ENCODE results near the gene SHMT2. TPM values are rescaled to one million over a fixed set of nuclear protein-coding genes. Genes with fewer than 3 reads are reported as not detected.

The SHMT2 gene
- total and polyA plus RNA-seq, 12 donors, result 14.3 to 49.8 (median 27.1) TPM

DNA sequence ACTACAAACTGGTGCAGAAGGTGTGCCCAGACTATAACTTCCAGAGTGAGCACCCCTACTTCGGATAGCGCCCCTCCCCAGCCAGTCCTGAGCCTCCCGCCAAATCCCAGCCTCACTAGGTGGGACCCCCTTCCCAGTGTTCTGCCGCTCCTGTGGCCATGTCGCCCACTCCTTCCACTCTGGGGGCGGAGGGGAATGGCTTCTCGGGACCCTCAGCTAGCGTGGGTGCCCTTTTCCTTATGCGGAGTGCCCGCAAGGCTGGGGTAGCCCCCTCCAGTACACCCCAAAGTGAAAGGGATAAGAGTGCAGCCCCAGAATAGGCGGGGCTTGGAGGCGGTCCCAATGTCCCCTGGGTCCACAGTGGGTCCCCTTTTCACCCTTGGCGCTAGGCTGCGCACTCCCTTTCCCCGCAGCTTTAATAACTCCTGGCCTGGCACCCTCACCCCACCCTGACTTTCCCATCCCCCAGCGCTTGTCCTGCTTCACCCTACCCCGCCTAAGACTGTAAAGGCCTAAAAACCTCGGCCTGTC lies 3.8 kb upstream of the SHMT2 start:
- Histone ChIP-seq H3K27ac (no peak overlapping the region), H3K36me3 (no peaks in the 10 kb centered on the region), H3K9me3 (no peaks in the 10 kb centered on the region), H3K4me1 (peaks cover 2 to 44% (median 27%) of the 10 kb centered on the region in 9 donors), H3K27me3 (peaks cover 16 to 72% (median 69%) of the 10 kb centered on the region in 7 donors), H3K4me3 (no peak overlapping the region)
- TF ChIP-seq, protein P1, sequence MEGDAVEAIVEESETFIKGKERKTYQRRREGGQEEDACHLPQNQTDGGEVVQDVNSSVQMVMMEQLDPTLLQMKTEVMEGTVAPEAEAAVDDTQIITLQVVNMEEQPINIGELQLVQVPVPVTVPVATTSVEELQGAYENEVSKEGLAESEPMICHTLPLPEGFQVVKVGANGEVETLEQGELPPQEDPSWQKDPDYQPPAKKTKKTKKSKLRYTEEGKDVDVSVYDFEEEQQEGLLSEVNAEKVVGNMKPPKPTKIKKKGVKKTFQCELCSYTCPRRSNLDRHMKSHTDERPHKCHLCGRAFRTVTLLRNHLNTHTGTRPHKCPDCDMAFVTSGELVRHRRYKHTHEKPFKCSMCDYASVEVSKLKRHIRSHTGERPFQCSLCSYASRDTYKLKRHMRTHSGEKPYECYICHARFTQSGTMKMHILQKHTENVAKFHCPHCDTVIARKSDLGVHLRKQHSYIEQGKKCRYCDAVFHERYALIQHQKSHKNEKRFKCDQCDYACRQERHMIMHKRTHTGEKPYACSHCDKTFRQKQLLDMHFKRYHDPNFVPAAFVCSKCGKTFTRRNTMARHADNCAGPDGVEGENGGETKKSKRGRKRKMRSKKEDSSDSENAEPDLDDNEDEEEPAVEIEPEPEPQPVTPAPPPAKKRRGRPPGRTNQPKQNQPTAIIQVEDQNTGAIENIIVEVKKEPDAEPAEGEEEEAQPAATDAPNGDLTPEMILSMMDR (IDR thresholded peaks at IDR 0.05), result no peak
- intact Hi-C loops (cut with DNase I), result no loop called here
- WGBS, 2 donors, result 39 to 42% methylated on average over 18 of the region's 18 CpGs
- ATAC-seq, result no peak
- DNase-seq, result no peak

GRCh38 chr12:57226588-57227314 lies 2.8 kb upstream of the SHMT2 start:
- ATAC-seq (no peak), DNase-seq (peak in 1 of 2 donors; percentile 11)
- H3K27ac ChIP-seq, result no peak overlapping the region
- H3K36me3 ChIP-seq, result peaks cover 0 to 7% (median 1%) of the 10 kb centered on the region in 9 donors
- TF ChIP-seq, protein P1 (IDR thresholded peaks at IDR 0.05), result no peak
- no peaks in the 10 kb centered on the region for H3K9me3 ChIP-seq
- peaks cover 3 to 55% (median 33%) of the 10 kb centered on the region in 9 donors for H3K4me1 ChIP-seq
- H3K4me3 ChIP-seq, result peak overlapping the region in 5 of 10 donors; percentile 14 to 26 (median 20)
- 11 to 13% methylated on average over 32 to 35 of the region's 35 CpGs for WGBS, 2 donors
- peaks cover 16 to 62% (median 59%) of the 10 kb centered on the region in 7 donors for H3K27me3 ChIP-seq
- intact Hi-C loops (cut with DNase I), result no loop called here

DNA sequence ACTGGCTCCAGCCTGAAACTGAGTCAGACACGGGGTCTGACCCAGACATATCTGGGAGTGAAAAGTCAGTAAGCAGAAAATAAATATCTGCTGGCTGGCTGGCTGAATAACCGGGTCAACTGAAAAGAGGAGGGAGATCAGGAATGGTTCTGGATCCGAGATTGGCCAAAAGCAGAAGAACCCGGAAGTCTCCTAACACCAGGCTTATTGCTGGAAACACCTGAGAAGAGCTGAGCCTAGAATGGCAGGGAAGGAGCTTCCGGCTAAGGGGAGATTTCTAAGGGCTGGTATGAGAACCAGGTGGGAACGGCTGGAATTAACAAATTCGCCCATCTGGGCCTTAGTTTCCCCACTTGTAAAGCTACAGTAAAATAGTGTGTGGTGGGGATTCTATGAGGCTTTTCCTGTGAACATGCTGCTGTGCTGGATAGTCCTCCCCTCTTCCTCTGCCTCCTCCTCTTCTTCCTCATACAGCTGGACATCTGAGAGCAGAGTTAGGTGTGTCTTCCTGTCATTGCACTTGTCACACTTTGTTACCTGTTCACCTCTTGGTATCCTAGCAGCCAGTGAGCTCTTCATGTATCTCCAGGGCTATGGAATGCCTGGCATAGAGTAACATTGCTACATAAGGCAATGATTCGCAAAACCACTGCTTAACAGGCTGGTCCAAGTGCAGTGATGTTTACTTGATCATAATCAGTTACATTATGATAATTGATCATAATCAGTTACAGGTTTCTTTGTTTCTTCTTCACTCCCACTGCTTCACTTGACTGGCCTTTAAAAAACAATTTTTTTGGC lies 2.0 kb upstream of the SHMT2 start:
- intact Hi-C loops (cut with DNase I), result no loop called here
- Histone ChIP-seq H3K27ac (no peak overlapping the region), H3K4me1 (peaks cover 3 to 56% (median 33%) of the 10 kb centered on the region in 9 donors), H3K9me3 (no peaks in the 10 kb centered on the region), H3K36me3 (peaks cover 0 to 15% (median 9%) of the 10 kb centered on the region in 9 donors), H3K4me3 (peak overlapping the region in 4 of 10 donors; percentile 14 to 26 (median 21)), H3K27me3 (peaks cover 16 to 55% (median 52%) of the 10 kb centered on the region in 7 donors)
- WGBS, 2 donors, result 53 to 55% methylated on average over 7 to 8 of the region's 8 CpGs
- TF ChIP-seq, protein P1 (IDR thresholded peaks at IDR 0.05), result no peak
- DNase-seq (no peak), ATAC-seq (no peak)

GRCh38 chr12:57229046-57229633 lies 371 bp upstream of the SHMT2 start:
- TF ChIP-seq, protein P1 (IDR thresholded peaks at IDR 0.05), result peak in 2 of 9 donors; percentile 5 to 12
- no peak for DNase-seq
- peak in 1 of 8 donors; percentile 1 for ATAC-seq
- Histone ChIP-seq H3K9me3 (no peaks in the 10 kb centered on the region), H3K36me3 (peaks cover 0 to 31% (median 24%) of the 10 kb centered on the region in 9 donors), H3K27ac (peak overlapping the region in 8 of 10 donors; percentile 72 to 90 (median 78)), H3K27me3 (peaks cover 16 to 39% (median 35%) of the 10 kb centered on the region in 7 donors), H3K4me3 (peak overlapping the region; percentile 59 to 78 (median 68)), H3K4me1 (peaks cover 3 to 69% (median 36%) of the 10 kb centered on the region in 9 donors)
- 11 to 14% methylated on average over 9 of the region's 9 CpGs for WGBS, 2 donors
- intact Hi-C loops (cut with DNase I), result no loop called here

All from heart right ventricle (tissue), 16 donors.